Keratinocyte (primary cell): ENCODE measurements around the gene STPG4. TPM values are rescaled to one million over a fixed set of nuclear protein-coding genes. Genes with fewer than 3 reads are reported as not detected.

Experiments used
- DNase-seq: peaks from one replicate; pipeline ENCODE4 v3.0.0-alpha.2; 2011; ENCODE audit warnings: low read depth, missing footprints, low spot score
- FAIRE-seq: peaks from 2 replicates; lab custom pipeline; 2011; peaks lifted over from hg19 to GRCh38; lab: Jason Lieb, UNC
- H2AFZ ChIP-seq: 2 replicates; pipeline ENCODE4 v1.6.0; 2012; ENCODE audit warnings: low read length, control low read depth, inconsistent platforms; ENCODE audit not compliant: control insufficient read depth
- H3K27ac ChIP-seq: 2 replicates; pipeline ENCODE4 v1.5.1; 2011; ENCODE audit warnings: low read length; ENCODE audit not compliant: control insufficient read depth, insufficient read depth
- H3K27me3 ChIP-seq: 3 replicates; pipeline ENCODE4 v1.6.0; 2011; ENCODE audit warnings: low read length; ENCODE audit not compliant: control insufficient read depth, insufficient read depth; ENCODE audit errors: extremely low read depth
- H3K36me3 ChIP-seq, 2 experiments: 2 replicates in 1 of 2; 3 replicates in 1 of 2; pipeline ENCODE4 v1.5.1; 2011; ENCODE audit warnings: low read length in 2 of 2, mild to moderate bottlenecking in 1 of 2; ENCODE audit not compliant: control insufficient read depth in 2 of 2, insufficient read depth in 2 of 2; ENCODE audit errors: extremely low read depth in 1 of 2
- H3K4me1 ChIP-seq: 3 replicates; pipeline ENCODE4 v1.5.1; 2011; ENCODE audit warnings: low read length; ENCODE audit not compliant: control insufficient read depth, insufficient read depth; ENCODE audit errors: extremely low read depth
- H3K4me2 ChIP-seq: 3 replicates; pipeline ENCODE4 v1.6.0; 2011; ENCODE audit warnings: low read depth, low read length; ENCODE audit not compliant: control insufficient read depth, insufficient read depth; ENCODE audit errors: extremely low read depth
- H3K4me3 ChIP-seq, 3 experiments: fragments of 200-600 bp in 1 of 3; sonication (generic) in 1 of 3; 2 replicates in 2 of 3; 3 replicates in 1 of 3; pipeline ENCODE4 v1.5.1; 2011 to 2016; ENCODE audit warnings: low read length in 3 of 3, mild to moderate bottlenecking in 3 of 3, control low read depth in 2 of 3, inconsistent platforms in 1 of 3, low read depth in 1 of 3, mixed read lengths in 1 of 3, mixed run types in 1 of 3, moderate library complexity in 1 of 3; ENCODE audit not compliant: control insufficient read depth in 2 of 3, insufficient read depth in 2 of 3; ENCODE audit errors: extremely low read depth in 1 of 3
- H3K79me2 ChIP-seq: 2 replicates; pipeline ENCODE4 v1.6.0; 2012; ENCODE audit warnings: low read length; ENCODE audit not compliant: control insufficient read depth, insufficient read depth
- H3K9ac ChIP-seq: 3 replicates; pipeline ENCODE4 v1.6.0; 2011; ENCODE audit warnings: low read length; ENCODE audit not compliant: control insufficient read depth, insufficient read depth; ENCODE audit errors: extremely low read depth
- H3K9me1 ChIP-seq: 3 replicates; pipeline ENCODE4 v1.6.0; 2011; ENCODE audit warnings: low read length; ENCODE audit not compliant: control insufficient read depth, insufficient read depth; ENCODE audit errors: extremely low read depth
- H3K9me3 ChIP-seq: 2 replicates; pipeline ENCODE4 v1.5.1; 2012; ENCODE audit warnings: low read depth, low read length; ENCODE audit not compliant: control insufficient read depth
- H4K20me1 ChIP-seq: 3 replicates; pipeline ENCODE4 v1.6.0; 2011; ENCODE audit warnings: low read length; ENCODE audit not compliant: control insufficient read depth, insufficient read depth; ENCODE audit errors: extremely low read depth
- EZH2 ChIP-seq: IDR thresholded peaks from one replicate; pipeline ENCODE4 v1.6.1; 2012; ENCODE audit warnings: inconsistent platforms, mild to moderate bottlenecking, low read length, moderate library complexity
- dilution Hi-C: fragments of 300-500 bp; cut with MboI; formaldehyde crosslinking; loops from one replicate; pipeline ENCODE4 v1.7.0; 2020; ENCODE audit warnings: low sequenced_read_pairs; ENCODE audit not compliant: extremely low pct_ligation_motif_present
- polyA plus RNA-seq, 5 experiments: library from polyadenylated mRNA; depleted of rRNA in 3 of 5; stranded (reverse) in 3 of 5; stranded (forward) in 1 of 5; unstranded in 1 of 5; fragments of >200 nt; gene quantifications; 1 replicate in 1 of 5; 2 replicates in 3 of 5; 3 replicates in 1 of 5; pipeline versions ENCODE4 v1.2.1 to v1.2.3, GENCODE V29; 2011 to 2012; ENCODE audit warnings: missing spikeins in 2 of 5, low read depth in 1 of 5, low replicate concordance in 1 of 5
- TF ChIP-seq, protein P1 (sequence below), 3 experiments: IDR thresholded peaks in 1 of 3; conservative IDR thresholded peaks in 1 of 3; optimal IDR thresholded peaks in 1 of 3; 2 replicates in 2 of 3; 3 replicates in 1 of 3; pipeline versions ENCODE3 to v1.5.1; 2011; ENCODE audit warnings: low read length in 3 of 3, mild to moderate bottlenecking in 3 of 3, moderate library complexity in 2 of 3, control low read depth in 1 of 3, inconsistent platforms in 1 of 3; ENCODE audit not compliant: insufficient read depth in 2 of 3; ENCODE audit errors: extremely low read depth in 1 of 3

The STPG4 gene
- polyA plus RNA-seq, 1 donor (not counting 4 experiments of a cell fraction or from before 2014, with no cell fraction given), result 0.26 TPM

DNA sequence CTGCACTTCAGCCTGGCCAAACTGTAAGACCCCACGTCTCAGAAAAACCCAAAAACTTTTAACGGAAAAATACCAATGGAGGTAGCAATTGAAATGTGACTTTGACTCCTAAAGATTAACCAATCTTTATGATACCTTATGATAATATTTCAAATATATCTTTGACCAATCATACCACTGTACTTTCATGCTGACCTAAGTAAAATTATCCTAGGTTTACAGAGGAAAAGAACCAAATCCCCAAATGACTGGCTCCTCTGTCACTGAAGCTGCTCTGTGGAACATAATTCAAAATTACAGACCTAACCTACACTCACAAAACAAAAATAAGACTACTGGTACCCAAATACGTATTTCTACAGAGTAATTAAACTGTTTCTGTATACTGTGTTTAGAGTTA lies 7.7 kb upstream of the STPG4 start:
- dilution Hi-C loops, result no loop called here
- no peak overlapping the region for H2AFZ ChIP-seq
- H3K4me1 ChIP-seq, result no peaks in the 10 kb centered on the region

DNA sequence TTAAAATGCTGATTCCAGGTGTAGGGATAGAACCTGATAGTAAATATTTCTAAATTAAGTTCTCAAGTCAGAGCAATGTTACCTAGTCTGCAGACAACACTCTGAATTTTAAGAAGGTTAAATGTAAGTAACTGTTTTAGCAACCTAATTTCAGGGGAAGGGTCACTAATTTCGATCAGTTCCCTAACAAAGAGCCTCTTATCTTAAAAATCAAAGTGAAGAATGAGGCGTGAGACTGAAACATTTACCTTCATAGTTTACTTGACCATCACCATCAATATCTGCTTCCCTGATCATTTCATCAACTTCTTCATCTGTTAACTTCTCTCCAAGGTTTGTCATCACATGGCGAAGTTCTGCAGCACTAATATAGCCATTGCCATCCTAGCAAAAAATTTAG lies 6.4 kb upstream of the STPG4 start:
- H3K9me3 ChIP-seq, result no peaks in the 10 kb centered on the region
- FAIRE-seq (no peak), DNase-seq (no peak)
- H3K4me3 ChIP-seq, result no peak overlapping the region
- dilution Hi-C loops, result no loop called here
- no peak overlapping the region for H2AFZ ChIP-seq
- no peak for TF ChIP-seq EZH2
- TF ChIP-seq, protein P1, sequence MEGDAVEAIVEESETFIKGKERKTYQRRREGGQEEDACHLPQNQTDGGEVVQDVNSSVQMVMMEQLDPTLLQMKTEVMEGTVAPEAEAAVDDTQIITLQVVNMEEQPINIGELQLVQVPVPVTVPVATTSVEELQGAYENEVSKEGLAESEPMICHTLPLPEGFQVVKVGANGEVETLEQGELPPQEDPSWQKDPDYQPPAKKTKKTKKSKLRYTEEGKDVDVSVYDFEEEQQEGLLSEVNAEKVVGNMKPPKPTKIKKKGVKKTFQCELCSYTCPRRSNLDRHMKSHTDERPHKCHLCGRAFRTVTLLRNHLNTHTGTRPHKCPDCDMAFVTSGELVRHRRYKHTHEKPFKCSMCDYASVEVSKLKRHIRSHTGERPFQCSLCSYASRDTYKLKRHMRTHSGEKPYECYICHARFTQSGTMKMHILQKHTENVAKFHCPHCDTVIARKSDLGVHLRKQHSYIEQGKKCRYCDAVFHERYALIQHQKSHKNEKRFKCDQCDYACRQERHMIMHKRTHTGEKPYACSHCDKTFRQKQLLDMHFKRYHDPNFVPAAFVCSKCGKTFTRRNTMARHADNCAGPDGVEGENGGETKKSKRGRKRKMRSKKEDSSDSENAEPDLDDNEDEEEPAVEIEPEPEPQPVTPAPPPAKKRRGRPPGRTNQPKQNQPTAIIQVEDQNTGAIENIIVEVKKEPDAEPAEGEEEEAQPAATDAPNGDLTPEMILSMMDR (optimal IDR thresholded peaks at IDR 0.05 in 1 of 3, IDR thresholded peaks at IDR 0.05 in 1 of 3, conservative IDR thresholded peaks at IDR 0.05 in 1 of 3; ENCODE audit: extremely low read depth in 1 of 3, insufficient read depth in 2 of 3, low read length in 3 of 3), result no peak
- H3K36me3 ChIP-seq, result peaks cover 24 to 53% of the 10 kb centered on the region in 2 experiments
- no peak overlapping the region for H3K9ac ChIP-seq
- peaks cover 20% of the 10 kb centered on the region for H4K20me1 ChIP-seq
- H3K9me1 ChIP-seq, result no peaks in the 10 kb centered on the region
- no peaks in the 10 kb centered on the region for H3K4me1 ChIP-seq
- no peaks in the 10 kb centered on the region for H3K27me3 ChIP-seq
- no peak overlapping the region for H3K4me2 ChIP-seq
- no peak overlapping the region for H3K27ac ChIP-seq
- peaks cover 44% of the 10 kb centered on the region for H3K79me2 ChIP-seq

More for the DNA sequence above, 7.7 kb upstream of the STPG4 start:
- Histone ChIP-seq H3K9ac (no peak overlapping the region), H3K36me3 (peaks cover 23 to 53% of the 10 kb centered on the region in 2 experiments), H3K27me3 (no peaks in the 10 kb centered on the region), H3K79me2 (peaks cover 57% of the 10 kb centered on the region), H4K20me1 (peaks cover 22% of the 10 kb centered on the region), H3K27ac (no peak overlapping the region), H3K4me2 (no peak overlapping the region), H3K4me3 (no peak overlapping the region), H3K9me1 (no peaks in the 10 kb centered on the region), H3K9me3 (no peaks in the 10 kb centered on the region)
- TF ChIP-seq EZH2, result no peak
- TF ChIP-seq, protein P1 (optimal IDR thresholded peaks at IDR 0.05 in 1 of 3, IDR thresholded peaks at IDR 0.05 in 1 of 3, conservative IDR thresholded peaks at IDR 0.05 in 1 of 3; ENCODE audit: extremely low read depth in 1 of 3, insufficient read depth in 2 of 3, low read length in 3 of 3), result no peak
- no peak for FAIRE-seq
- no peak for DNase-seq
